Measurements from ENCODE around the gene ARPC1B. TPM values are rescaled to one million over a fixed set of nuclear protein-coding genes. Genes with fewer than 3 reads are reported as not detected.
A peak's percentile ranks its signal among the peaks of the same experiment; 100 is the strongest.
"Not testable (repeated sequence)": the region's sequence is repeated elsewhere in the genome, so short reads cannot be mapped to it uniquely, and the experiment has no call there.

Gene ARPC1B
- 44.9 TPM for total RNA-seq

GRCh38 chr7:99374111-99375064, at the start of gene ARPC1B:
Gene ARPC1B, plus strand, starts transcription at chr7:99374730. Its CDS starts 10,985 bp downstream, at chr7:99385715.
- peak within 1 kb of the TSS in 2 of 3 donors; percentile 56 to 62 for H3K9ac ChIP-seq (ENCODE audit: low read depth in 1 of 3, low read length in 3 of 3)
- H3K4me3 ChIP-seq (ENCODE audit: low read length in 3 of 3): peak within 1 kb of the TSS; percentile 56 to 68 (median 64)
- H3K9me3 ChIP-seq (ENCODE audit: control insufficient read depth in 3 of 3, low read length in 3 of 3): no peaks in the 10 kb centered on the region
- peaks cover 12 to 14% (median 14%) of the 10 kb centered on the region in 3 donors for H3K4me1 ChIP-seq (ENCODE audit: control insufficient read depth in 3 of 3, insufficient read depth in 3 of 3, low read length in 3 of 3)
- no peaks in the 10 kb centered on the region for H3K36me3 ChIP-seq (ENCODE audit: control insufficient read depth in 3 of 3, insufficient read depth in 3 of 3, low read length in 3 of 3)
- H3K27ac ChIP-seq (ENCODE audit: low read depth, low read length): peak within 1 kb of the TSS; percentile 82
- H3K27me3 ChIP-seq (ENCODE audit: control insufficient read depth in 3 of 3, insufficient read depth in 3 of 3, low read length in 3 of 3): no peaks in the 10 kb centered on the region

- Histone ChIP-seq H3K4me3 (ENCODE audit: low read length in 3 of 3) (peak overlapping the region; percentile 83 to 100 (median 99)), H3K27ac (ENCODE audit: low read depth, low read length) (peak overlapping the region; percentile 82), H3K36me3 (ENCODE audit: control insufficient read depth in 3 of 3, insufficient read depth in 3 of 3, low read length in 3 of 3) (peaks cover 0 to 4% (median 3%) of the 10 kb centered on the region in 3 donors), H3K27me3 (ENCODE audit: control insufficient read depth in 3 of 3, insufficient read depth in 3 of 3, low read length in 3 of 3) (no peaks in the 10 kb centered on the region), H3K9me3 (ENCODE audit: control insufficient read depth in 3 of 3, low read length in 3 of 3) (no peaks in the 10 kb centered on the region), H3K9ac (ENCODE audit: low read depth in 1 of 3, low read length in 3 of 3) (peak overlapping the region; percentile 90 to 99 (median 98)), H3K4me1 (ENCODE audit: control insufficient read depth in 3 of 3, insufficient read depth in 3 of 3, low read length in 3 of 3) (peaks cover 21 to 42% (median 30%) of the 10 kb centered on the region in 3 donors)
These were observed 49.5 kb upstream of the ARPC1B start for GRCh38 chr7:99325001-99325493.

- peak within 1 kb of the TSS; percentile 83 to 100 (median 99) for H3K4me3 ChIP-seq (ENCODE audit: low read length in 3 of 3)
- H3K27ac ChIP-seq (ENCODE audit: low read depth, low read length): peak within 1 kb of the TSS; percentile 82
- no peaks in the 10 kb centered on the region for H3K27me3 ChIP-seq (ENCODE audit: control insufficient read depth in 3 of 3, insufficient read depth in 3 of 3, low read length in 3 of 3)
- no peaks in the 10 kb centered on the region for H3K9me3 ChIP-seq (ENCODE audit: control insufficient read depth in 3 of 3, low read length in 3 of 3)
- peak within 1 kb of the TSS; percentile 90 to 99 (median 98) for H3K9ac ChIP-seq (ENCODE audit: low read depth in 1 of 3, low read length in 3 of 3)
- peaks cover 0 to 4% (median 3%) of the 10 kb centered on the region in 3 donors for H3K36me3 ChIP-seq (ENCODE audit: control insufficient read depth in 3 of 3, insufficient read depth in 3 of 3, low read length in 3 of 3)
- peaks cover 24 to 45% (median 35%) of the 10 kb centered on the region in 3 donors for H3K4me1 ChIP-seq (ENCODE audit: control insufficient read depth in 3 of 3, insufficient read depth in 3 of 3, low read length in 3 of 3)
These were observed 48.7 kb upstream of the ARPC1B start, which contains the start of gene ARPC1A for GRCh38 chr7:99325592-99326407. Gene ARPC1A, plus strand, starts transcription at chr7:99325898. Its CDS starts 7,456 bp downstream, at chr7:99333354.

GRCh38 chr7:99326408-99326782, 48.1 kb upstream of the ARPC1B start:
- Histone ChIP-seq H3K36me3 (ENCODE audit: control insufficient read depth in 3 of 3, insufficient read depth in 3 of 3, low read length in 3 of 3) (peaks cover 0 to 4% (median 3%) of the 10 kb centered on the region in 3 donors), H3K4me1 (ENCODE audit: control insufficient read depth in 3 of 3, insufficient read depth in 3 of 3, low read length in 3 of 3) (peaks cover 24 to 45% (median 35%) of the 10 kb centered on the region in 3 donors), H3K27me3 (ENCODE audit: control insufficient read depth in 3 of 3, insufficient read depth in 3 of 3, low read length in 3 of 3) (no peaks in the 10 kb centered on the region), H3K4me3 (ENCODE audit: low read length in 3 of 3) (peak overlapping the region; percentile 83 to 100 (median 99)), H3K27ac (ENCODE audit: low read depth, low read length) (peak overlapping the region; percentile 82), H3K9ac (ENCODE audit: low read depth in 1 of 3, low read length in 3 of 3) (peak overlapping the region; percentile 90 to 99 (median 98)), H3K9me3 (ENCODE audit: control insufficient read depth in 3 of 3, low read length in 3 of 3) (no peaks in the 10 kb centered on the region)

- peaks cover 22 to 35% (median 28%) of the 10 kb centered on the region in 3 donors for H3K4me1 ChIP-seq (ENCODE audit: control insufficient read depth in 3 of 3, insufficient read depth in 3 of 3, low read length in 3 of 3)
- not testable (repeated sequence) for H3K4me3 ChIP-seq (ENCODE audit: low read length in 3 of 3); H3K9me3 ChIP-seq (ENCODE audit: control insufficient read depth in 3 of 3, low read length in 3 of 3); H3K9ac ChIP-seq (ENCODE audit: low read depth in 1 of 3, low read length in 3 of 3); H3K27me3 ChIP-seq (ENCODE audit: control insufficient read depth in 3 of 3, insufficient read depth in 3 of 3, low read length in 3 of 3)
- peak overlapping the region; percentile 2 for H3K27ac ChIP-seq (ENCODE audit: low read depth, low read length)
- H3K36me3 ChIP-seq (ENCODE audit: control insufficient read depth in 3 of 3, insufficient read depth in 3 of 3, low read length in 3 of 3): peaks cover 10 to 16% (median 13%) of the 10 kb centered on the region in 3 donors
These were observed 44.1 kb upstream of the ARPC1B start for GRCh38 chr7:99330314-99330961.

- Histone ChIP-seq H3K4me1 (ENCODE audit: control insufficient read depth in 3 of 3, insufficient read depth in 3 of 3, low read length in 3 of 3) (peaks cover 22 to 29% (median 28%) of the 10 kb centered on the region in 3 donors), H3K9me3 (ENCODE audit: control insufficient read depth in 3 of 3, low read length in 3 of 3) (no peaks in the 10 kb centered on the region), H3K36me3 (ENCODE audit: control insufficient read depth in 3 of 3, insufficient read depth in 3 of 3, low read length in 3 of 3) (peaks cover 10 to 16% (median 13%) of the 10 kb centered on the region in 3 donors), H3K9ac (ENCODE audit: low read depth in 1 of 3, low read length in 3 of 3) (no peak overlapping the region), H3K27me3 (ENCODE audit: control insufficient read depth in 3 of 3, insufficient read depth in 3 of 3, low read length in 3 of 3) (no peaks in the 10 kb centered on the region), H3K4me3 (ENCODE audit: low read length in 3 of 3) (no peak overlapping the region), H3K27ac (ENCODE audit: low read depth, low read length) (no peak overlapping the region)
These were observed 43.5 kb upstream of the ARPC1B start for GRCh38 chr7:99331002-99331401.

GRCh38 chr7:99339595-99339994, 34.9 kb upstream of the ARPC1B start:
- Histone ChIP-seq H3K9ac (ENCODE audit: low read depth in 1 of 3, low read length in 3 of 3) (no peak overlapping the region), H3K36me3 (ENCODE audit: control insufficient read depth in 3 of 3, insufficient read depth in 3 of 3, low read length in 3 of 3) (peaks cover 30 to 48% (median 44%) of the 10 kb centered on the region in 3 donors), H3K4me1 (ENCODE audit: control insufficient read depth in 3 of 3, insufficient read depth in 3 of 3, low read length in 3 of 3) (no peaks in the 10 kb centered on the region), H3K9me3 (ENCODE audit: control insufficient read depth in 3 of 3, low read length in 3 of 3) (no peaks in the 10 kb centered on the region), H3K27me3 (ENCODE audit: control insufficient read depth in 3 of 3, insufficient read depth in 3 of 3, low read length in 3 of 3) (no peaks in the 10 kb centered on the region), H3K27ac (ENCODE audit: low read depth, low read length) (no peak overlapping the region), H3K4me3 (ENCODE audit: low read length in 3 of 3) (no peak overlapping the region)

- Histone ChIP-seq H3K36me3 (ENCODE audit: control insufficient read depth in 3 of 3, insufficient read depth in 3 of 3, low read length in 3 of 3) (peaks cover 32 to 51% (median 44%) of the 10 kb centered on the region in 3 donors), H3K27me3 (ENCODE audit: control insufficient read depth in 3 of 3, insufficient read depth in 3 of 3, low read length in 3 of 3) (no peaks in the 10 kb centered on the region), H3K9me3 (ENCODE audit: control insufficient read depth in 3 of 3, low read length in 3 of 3) (no peaks in the 10 kb centered on the region), H3K9ac (ENCODE audit: low read depth in 1 of 3, low read length in 3 of 3) (no peak overlapping the region), H3K4me3 (ENCODE audit: low read length in 3 of 3) (no peak overlapping the region), H3K4me1 (ENCODE audit: control insufficient read depth in 3 of 3, insufficient read depth in 3 of 3, low read length in 3 of 3) (no peaks in the 10 kb centered on the region), H3K27ac (ENCODE audit: low read depth, low read length) (no peak overlapping the region)
These were observed 33.9 kb upstream of the ARPC1B start for GRCh38 chr7:99340659-99341058.

GRCh38 chr7:99344061-99344647, 30.4 kb upstream of the ARPC1B start:
- Histone ChIP-seq H3K4me3 (ENCODE audit: low read length in 3 of 3) (no peak overlapping the region), H3K4me1 (ENCODE audit: control insufficient read depth in 3 of 3, insufficient read depth in 3 of 3, low read length in 3 of 3) (no peaks in the 10 kb centered on the region), H3K36me3 (ENCODE audit: control insufficient read depth in 3 of 3, insufficient read depth in 3 of 3, low read length in 3 of 3) (peaks cover 25 to 58% (median 49%) of the 10 kb centered on the region in 3 donors), H3K9ac (ENCODE audit: low read depth in 1 of 3, low read length in 3 of 3) (no peak overlapping the region), H3K9me3 (ENCODE audit: control insufficient read depth in 3 of 3, low read length in 3 of 3) (no peaks in the 10 kb centered on the region), H3K27ac (ENCODE audit: low read depth, low read length) (no peak overlapping the region), H3K27me3 (ENCODE audit: control insufficient read depth in 3 of 3, insufficient read depth in 3 of 3, low read length in 3 of 3) (no peaks in the 10 kb centered on the region)

Measured in skeletal muscle tissue (tissue), 4 donors.